NOMO-1 (cell line): Measurements from ENCODE around the gene HDAC4.

Source experiments
- DNase-seq, 2 experiments: peaks; one replicate each; lab custom pipeline; 2025; ENCODE audit not compliant: unreplicated experiment in 2 of 2; lab: John Stamatoyannopoulos, UW

HDAC4 gene

GRCh38 chr2:239398521-239398921 is 2.3 kb downstream of the HDAC4 start:
- DNase-seq = no peak

GRCh38 chr2:239397931-239398471 is 2.8 kb downstream of the HDAC4 start:
- DNase-seq = no peak

GRCh38 chr2:239396881-239397681 is 3.7 kb downstream of the HDAC4 start:
- DNase-seq = no peak

GRCh38 chr2:239395524-239395923 is 5.3 kb downstream of the HDAC4 start:
- no peak for DNase-seq

GRCh38 chr2:239394978-239395377 is 5.8 kb downstream of the HDAC4 start:
- DNase-seq = no peak

GRCh38 chr2:239394346-239394945 is 6.4 kb downstream of the HDAC4 start:
- no peak for DNase-seq

GRCh38 chr2:239393941-239394340 is 6.9 kb downstream of the HDAC4 start:
- no peak for DNase-seq

GRCh38 chr2:239393388-239393940 is 7.4 kb downstream of the HDAC4 start:
- DNase-seq = no peak

- DNase-seq = no peak
These were observed 8.0 kb downstream of the HDAC4 start for GRCh38 chr2:239392688-239393387.

- no peak for DNase-seq
These were observed 8.8 kb downstream of the HDAC4 start for GRCh38 chr2:239392072-239392357.

GRCh38 chr2:239391286-239392071 is 9.3 kb downstream of the HDAC4 start:
- no peak for DNase-seq

GRCh38 chr2:239390546-239391285 is 10.1 kb downstream of the HDAC4 start:
- DNase-seq = no peak

- DNase-seq = no peak
These were observed 11.1 kb downstream of the HDAC4 start for GRCh38 chr2:239389414-239390329.

- no peak for DNase-seq
These were observed 12.3 kb downstream of the HDAC4 start for GRCh38 chr2:239388236-239389151.

- no peak for DNase-seq
These were observed 13.0 kb downstream of the HDAC4 start for GRCh38 chr2:239387811-239388210.

- no peak for DNase-seq
These were observed 13.9 kb downstream of the HDAC4 start for GRCh38 chr2:239386872-239387445.

GRCh38 chr2:239386001-239386670 is 14.7 kb downstream of the HDAC4 start:
- DNase-seq = no peak
